ENCODE results near the gene EXOC3. TPM values are rescaled to one million over a fixed set of nuclear protein-coding genes. Genes with fewer than 3 reads are reported as not detected.

The EXOC3 gene
- total RNA-seq, 1 experiment from 2014 or later = 52.4 TPM

GRCh38 chr5:436641-436975 is 6.4 kb upstream of the EXOC3 start:
- Histone ChIP-seq H3K4me1 (ENCODE audit: control insufficient read depth in 1 of 2, insufficient read depth in 2 of 2, low read length in 2 of 2) (peaks cover 0 to 3% of the 10 kb centered on the region in 2 experiments; a peak in 2 of 4 replicates), H3K36me3 (ENCODE audit: control insufficient read depth in 1 of 2, insufficient read depth in 2 of 2, low read length in 2 of 2) (no peaks in the 10 kb centered on the region), H3K79me2 (ENCODE audit: insufficient read depth, low read length) (no peaks in the 10 kb centered on the region), H3K9me2 (ENCODE audit: insufficient read depth) (no peaks in the 10 kb centered on the region), H2AFZ (ENCODE audit: low read depth, low read length, poor library complexity, severe bottlenecking) (no peak overlapping the region), H3K9me3 (ENCODE audit: control insufficient read depth in 1 of 2, insufficient read depth in 1 of 2, low read depth in 1 of 2, low read length in 2 of 2) (no peaks in the 10 kb centered on the region), H4K20me1 (ENCODE audit: insufficient read depth) (no peaks in the 10 kb centered on the region), H3K27me3 (ENCODE audit: insufficient read depth, low read length) (no peaks in the 10 kb centered on the region), H3K27ac (ENCODE audit: low read depth, low read length) (no peak overlapping the region), H3K9ac (ENCODE audit: low read length) (no peak overlapping the region), H3K4me3 (replicated peaks in 1 of 2; ENCODE audit: low read depth in 1 of 2, low read length in 2 of 2) (no peak overlapping the region), H3K4me2 (ENCODE audit: low read length) (no peak overlapping the region)
- RAD21 ChIA-PET (ENCODE audit: low non-redundant PET in 1 of 2, low total read pairs in 2 of 2, uncharacterized antibody in 2 of 2, unreplicated experiment in 2 of 2) = interaction anchor here in 1 of 2 experiments (0.6 to 1.1 kb wide), 2 partner anchors 119 to 249 kb away, joined by 3 to 8 read pairs; no protein-coding TSS in a partner anchor
- no peak for TF ChIP-seq JUND (IDR thresholded peaks at IDR 0.05)
- TF ChIP-seq SIN3A (IDR thresholded peaks at IDR 0.05; ENCODE audit: low read depth) = no peak
- TF ChIP-seq TCF7L2 (IDR thresholded peaks at IDR 0.05; ENCODE audit: borderline replicate concordance, extremely low read depth, insufficient read depth, insufficient read length) = no peak
- TF ChIP-seq SRF (IDR thresholded peaks at IDR 0.05; ENCODE audit: low read depth) = no peak
- POLR2A ChIA-PET = no interaction called here
- CTCF ChIA-PET = interaction anchor here (1.0 to 3.6 kb wide), 3 partner anchors 10 to 120 kb away, joined by 3 to 21 read pairs (median 6); no protein-coding TSS in a partner anchor
- DNase-seq (ENCODE audit: low read depth, low spot score) = no peak
- intact Hi-C loops (cut with micrococcal nuclease) = loop anchor here (1.0 kb wide), 1 partner anchor 119 kb away; no protein-coding TSS in a partner anchor
- ATAC-seq = peak; percentile 29
- no TSS peak for BruUV-seq (replicated peaks)

DNA sequence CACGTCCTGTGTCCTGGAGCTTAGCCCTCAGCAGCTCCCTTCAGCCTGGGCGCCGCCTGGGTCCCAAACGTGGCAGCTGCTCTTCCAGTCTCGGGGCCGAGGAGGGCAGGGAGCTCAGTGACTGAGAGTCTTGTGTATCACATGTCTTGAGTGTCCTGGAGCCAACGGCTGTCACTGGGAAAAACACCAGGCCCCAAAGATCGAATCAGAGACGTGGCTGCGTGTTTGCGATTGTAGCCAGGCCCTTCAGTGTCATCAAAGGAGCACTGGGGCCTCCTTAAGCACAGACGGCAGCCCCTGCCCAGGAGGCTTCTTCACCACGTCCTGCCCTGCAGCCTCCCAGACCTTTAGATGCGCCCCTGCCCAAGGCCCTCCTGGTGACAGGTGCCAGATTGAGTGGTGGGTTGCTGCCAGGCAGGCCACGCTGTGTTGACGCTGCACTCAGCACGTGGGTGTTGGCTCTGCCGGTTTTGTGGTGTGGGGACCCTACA is 5.7 kb upstream of the EXOC3 start:
- intact Hi-C loops (cut with micrococcal nuclease) = no loop called here
- ChIA-PET POLR2A (no interaction called here), CTCF (interaction anchor here (1.4 to 3.6 kb wide), 2 partner anchors 9 to 120 kb away, joined by 6 to 21 read pairs; no protein-coding TSS in a partner anchor), RAD21 (ENCODE audit: low non-redundant PET in 1 of 2, low total read pairs in 2 of 2, uncharacterized antibody in 2 of 2, unreplicated experiment in 2 of 2) (interaction anchor here in 1 of 2 experiments (1.1 kb wide), 1 partner anchor 120 kb away, joined by 3 read pairs; no protein-coding TSS in a partner anchor)
- H3K4me1 ChIP-seq (ENCODE audit: control insufficient read depth in 1 of 2, insufficient read depth in 2 of 2, low read length in 2 of 2) = peaks cover 5 to 8% of the 10 kb centered on the region in 2 experiments; a peak in 3 of 4 replicates
- ATAC-seq (no peak), DNase-seq (ENCODE audit: low read depth, low spot score) (no peak)
- no peaks in the 10 kb centered on the region for H3K9me2 ChIP-seq (ENCODE audit: insufficient read depth)
- 0 out of 2 replicates have a peak, but pooled peaks cover under 1% of the 10 kb centered on the region for H3K79me2 ChIP-seq (ENCODE audit: insufficient read depth, low read length)
- no peaks in the 10 kb centered on the region for H3K27me3 ChIP-seq (ENCODE audit: insufficient read depth, low read length)
- no peak overlapping the region for H3K27ac ChIP-seq (ENCODE audit: low read depth, low read length)
- H3K4me2 ChIP-seq (ENCODE audit: low read length) = no peak overlapping the region
- no peaks in the 10 kb centered on the region for H3K36me3 ChIP-seq (ENCODE audit: control insufficient read depth in 1 of 2, insufficient read depth in 2 of 2, low read length in 2 of 2)
- H2AFZ ChIP-seq (ENCODE audit: low read depth, low read length, poor library complexity, severe bottlenecking) = no peak overlapping the region
- H3K9me3 ChIP-seq (ENCODE audit: control insufficient read depth in 1 of 2, insufficient read depth in 1 of 2, low read depth in 1 of 2, low read length in 2 of 2) = no peaks in the 10 kb centered on the region
- no peaks in the 10 kb centered on the region for H4K20me1 ChIP-seq (ENCODE audit: insufficient read depth)
- H3K9ac ChIP-seq (ENCODE audit: low read length) = no peak overlapping the region
- BruUV-seq (replicated peaks) = no TSS peak
- no peak overlapping the region for H3K4me3 ChIP-seq (replicated peaks in 1 of 2; ENCODE audit: low read depth in 1 of 2, low read length in 2 of 2)
- TF ChIP-seq YY1 (IDR thresholded peaks at IDR 0.05; ENCODE audit: extremely low read depth, insufficient replicate concordance, low read depth, low read length) (no peak), POLR2A (IDR thresholded peaks at IDR 0.05; ENCODE audit: borderline replicate concordance, extremely low read depth, insufficient read depth, insufficient read length) (no peak), SRF (IDR thresholded peaks at IDR 0.05; ENCODE audit: low read depth) (no peak), ATF3 (IDR thresholded peaks at IDR 0.05) (no peak), EZH2phosphoT487 (IDR thresholded peaks at IDR 0.05; ENCODE audit: borderline replicate concordance) (no peak), CBX3 (IDR thresholded peaks at IDR 0.05; ENCODE audit: low read depth) (no peak), TCF7L2 (IDR thresholded peaks at IDR 0.05; ENCODE audit: borderline replicate concordance, extremely low read depth, insufficient read depth, insufficient read length) (no peak), POLR2AphosphoS5 (IDR thresholded peaks at IDR 0.05; ENCODE audit: low read depth, low read length) (no peak), EZH2 (IDR thresholded peaks at IDR 0.05) (no peak)
- TF ChIP-seq, protein P1, sequence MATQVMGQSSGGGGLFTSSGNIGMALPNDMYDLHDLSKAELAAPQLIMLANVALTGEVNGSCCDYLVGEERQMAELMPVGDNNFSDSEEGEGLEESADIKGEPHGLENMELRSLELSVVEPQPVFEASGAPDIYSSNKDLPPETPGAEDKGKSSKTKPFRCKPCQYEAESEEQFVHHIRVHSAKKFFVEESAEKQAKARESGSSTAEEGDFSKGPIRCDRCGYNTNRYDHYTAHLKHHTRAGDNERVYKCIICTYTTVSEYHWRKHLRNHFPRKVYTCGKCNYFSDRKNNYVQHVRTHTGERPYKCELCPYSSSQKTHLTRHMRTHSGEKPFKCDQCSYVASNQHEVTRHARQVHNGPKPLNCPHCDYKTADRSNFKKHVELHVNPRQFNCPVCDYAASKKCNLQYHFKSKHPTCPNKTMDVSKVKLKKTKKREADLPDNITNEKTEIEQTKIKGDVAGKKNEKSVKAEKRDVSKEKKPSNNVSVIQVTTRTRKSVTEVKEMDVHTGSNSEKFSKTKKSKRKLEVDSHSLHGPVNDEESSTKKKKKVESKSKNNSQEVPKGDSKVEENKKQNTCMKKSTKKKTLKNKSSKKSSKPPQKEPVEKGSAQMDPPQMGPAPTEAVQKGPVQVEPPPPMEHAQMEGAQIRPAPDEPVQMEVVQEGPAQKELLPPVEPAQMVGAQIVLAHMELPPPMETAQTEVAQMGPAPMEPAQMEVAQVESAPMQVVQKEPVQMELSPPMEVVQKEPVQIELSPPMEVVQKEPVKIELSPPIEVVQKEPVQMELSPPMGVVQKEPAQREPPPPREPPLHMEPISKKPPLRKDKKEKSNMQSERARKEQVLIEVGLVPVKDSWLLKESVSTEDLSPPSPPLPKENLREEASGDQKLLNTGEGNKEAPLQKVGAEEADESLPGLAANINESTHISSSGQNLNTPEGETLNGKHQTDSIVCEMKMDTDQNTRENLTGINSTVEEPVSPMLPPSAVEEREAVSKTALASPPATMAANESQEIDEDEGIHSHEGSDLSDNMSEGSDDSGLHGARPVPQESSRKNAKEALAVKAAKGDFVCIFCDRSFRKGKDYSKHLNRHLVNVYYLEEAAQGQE (IDR thresholded peaks at IDR 0.05; ENCODE audit: low read depth) = no peak
- TF ChIP-seq, protein P2, sequence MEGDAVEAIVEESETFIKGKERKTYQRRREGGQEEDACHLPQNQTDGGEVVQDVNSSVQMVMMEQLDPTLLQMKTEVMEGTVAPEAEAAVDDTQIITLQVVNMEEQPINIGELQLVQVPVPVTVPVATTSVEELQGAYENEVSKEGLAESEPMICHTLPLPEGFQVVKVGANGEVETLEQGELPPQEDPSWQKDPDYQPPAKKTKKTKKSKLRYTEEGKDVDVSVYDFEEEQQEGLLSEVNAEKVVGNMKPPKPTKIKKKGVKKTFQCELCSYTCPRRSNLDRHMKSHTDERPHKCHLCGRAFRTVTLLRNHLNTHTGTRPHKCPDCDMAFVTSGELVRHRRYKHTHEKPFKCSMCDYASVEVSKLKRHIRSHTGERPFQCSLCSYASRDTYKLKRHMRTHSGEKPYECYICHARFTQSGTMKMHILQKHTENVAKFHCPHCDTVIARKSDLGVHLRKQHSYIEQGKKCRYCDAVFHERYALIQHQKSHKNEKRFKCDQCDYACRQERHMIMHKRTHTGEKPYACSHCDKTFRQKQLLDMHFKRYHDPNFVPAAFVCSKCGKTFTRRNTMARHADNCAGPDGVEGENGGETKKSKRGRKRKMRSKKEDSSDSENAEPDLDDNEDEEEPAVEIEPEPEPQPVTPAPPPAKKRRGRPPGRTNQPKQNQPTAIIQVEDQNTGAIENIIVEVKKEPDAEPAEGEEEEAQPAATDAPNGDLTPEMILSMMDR (IDR thresholded peaks at IDR 0.05 in 2 of 3, conservative IDR thresholded peaks at IDR 0.05 in 1 of 3; ENCODE audit: borderline replicate concordance in 1 of 3, insufficient read depth in 1 of 3, low read depth in 2 of 3, low read length in 2 of 3) = no peak
